ENCODE measurements around the gene GPATCH4. TPM values are rescaled to one million over a fixed set of nuclear protein-coding genes. Genes with fewer than 3 reads are reported as not detected.
"Not testable (repeated sequence)": the region's sequence is repeated elsewhere in the genome, so short reads cannot be mapped to it uniquely, and the experiment has no call there.

The GPATCH4 gene
- total RNA-seq, 1 experiment from 2014 or later, result 52.7 TPM

DNA sequence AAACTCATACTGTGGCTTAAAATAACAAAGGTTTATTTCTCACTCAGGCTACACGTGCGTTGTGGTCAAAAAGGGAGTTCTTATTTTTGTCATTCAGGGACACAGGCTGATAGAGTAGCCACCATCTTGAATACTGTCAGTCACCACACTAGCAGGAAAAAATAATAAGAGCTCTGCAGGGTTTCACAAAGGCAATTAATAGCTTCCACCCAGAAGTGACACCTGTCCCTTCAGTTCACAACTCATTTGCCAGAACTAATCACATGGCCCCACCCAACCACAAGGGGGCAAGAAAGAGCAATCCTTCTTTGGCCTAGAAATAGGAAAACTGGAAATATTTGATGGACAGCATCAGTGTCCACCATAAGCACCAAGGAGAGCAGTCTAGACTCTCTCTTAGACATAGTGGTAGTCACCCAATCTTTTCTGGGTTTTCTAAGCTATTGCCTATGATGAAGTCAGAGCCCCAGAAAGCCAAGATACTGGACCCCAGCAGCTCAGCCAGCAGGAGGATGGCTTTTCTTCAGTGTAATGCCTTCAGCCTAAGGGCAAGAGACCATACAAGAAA lies 26.1 kb upstream of the GPATCH4 start:
- peak; percentile 55 for DNase-seq (ENCODE audit: low read depth)

DNA sequence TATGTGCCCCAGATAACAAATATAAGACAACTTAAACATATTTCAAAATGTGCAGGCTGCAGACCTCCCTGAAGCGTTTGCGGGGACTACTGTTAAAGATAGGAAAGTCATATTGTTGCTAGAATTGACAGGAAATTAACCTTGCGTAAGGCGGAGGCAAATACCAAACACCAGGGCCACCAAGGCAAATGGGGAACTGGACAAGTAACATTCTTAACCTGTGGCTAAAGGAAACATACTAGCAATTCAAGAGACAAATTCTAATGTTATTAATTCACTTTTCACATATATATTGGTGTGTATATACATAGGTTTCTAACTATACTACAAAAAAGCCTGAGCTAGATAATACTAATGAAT lies 24.8 kb upstream of the GPATCH4 start:
- no peak for DNase-seq (ENCODE audit: low read depth)

DNA sequence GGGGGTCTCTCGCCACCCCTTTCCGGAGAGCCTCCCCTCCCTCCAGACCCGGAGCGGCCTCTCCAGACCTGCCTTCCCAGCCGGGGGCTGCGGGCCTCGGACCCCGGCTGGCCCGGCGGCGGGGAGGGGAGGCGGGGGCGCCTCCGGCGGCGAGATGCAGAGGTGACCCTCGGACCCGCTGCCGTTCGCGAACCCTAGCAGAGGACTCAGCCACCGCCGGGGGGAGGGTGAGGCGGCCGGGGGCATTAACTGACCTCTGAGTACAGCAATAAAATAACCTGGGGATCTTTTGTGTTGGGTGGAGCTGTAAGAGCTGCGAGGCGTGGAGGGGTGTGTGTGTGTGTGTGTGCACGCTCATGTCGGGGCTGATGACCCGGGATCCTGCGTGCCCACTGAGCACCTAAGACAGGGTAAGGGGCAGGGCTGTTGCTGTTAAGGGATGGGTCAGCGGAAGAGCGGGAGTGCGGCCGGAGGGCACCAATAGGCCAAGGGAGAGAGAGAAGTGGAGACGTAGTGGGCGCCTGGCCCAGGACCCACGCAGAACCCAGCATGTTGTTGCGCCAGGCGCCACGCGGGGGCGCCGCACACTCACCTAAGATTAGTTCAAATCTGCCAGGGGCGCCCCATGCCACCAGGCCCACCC lies 24.3 kb upstream of the GPATCH4 start:
- no peak for DNase-seq (ENCODE audit: low read depth)

DNA sequence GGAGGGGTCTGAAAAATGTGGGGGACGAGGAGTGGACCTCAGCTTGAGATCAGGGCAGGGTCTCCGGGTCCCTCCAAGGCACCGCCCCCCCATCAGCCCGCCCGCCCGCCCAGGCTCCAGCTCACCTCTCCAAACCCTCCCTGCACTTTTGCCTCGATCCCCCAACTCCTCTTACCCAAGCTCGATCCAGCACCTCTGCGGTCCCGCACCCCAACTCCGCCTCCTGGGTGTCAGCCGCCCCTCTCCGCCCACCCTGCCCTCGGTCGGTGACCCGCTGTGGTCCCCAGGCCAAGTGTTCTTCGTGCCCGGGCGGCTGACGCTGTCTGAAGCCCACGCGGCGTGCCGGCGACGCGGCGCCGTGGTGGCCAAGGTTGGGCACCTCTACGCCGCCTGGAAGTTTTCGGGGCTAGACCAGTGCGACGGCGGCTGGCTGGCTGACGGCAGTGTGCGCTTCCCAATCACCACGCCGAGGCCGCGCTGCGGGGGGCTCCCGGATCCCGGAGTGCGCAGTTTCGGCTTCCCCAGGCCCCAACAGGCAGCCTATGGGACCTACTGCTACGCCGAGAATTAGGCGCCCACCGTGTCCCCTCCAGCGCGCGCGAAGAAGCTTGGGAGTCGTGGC lies 23.6 kb upstream of the GPATCH4 start:
- no peak for DNase-seq (ENCODE audit: low read depth)

DNA sequence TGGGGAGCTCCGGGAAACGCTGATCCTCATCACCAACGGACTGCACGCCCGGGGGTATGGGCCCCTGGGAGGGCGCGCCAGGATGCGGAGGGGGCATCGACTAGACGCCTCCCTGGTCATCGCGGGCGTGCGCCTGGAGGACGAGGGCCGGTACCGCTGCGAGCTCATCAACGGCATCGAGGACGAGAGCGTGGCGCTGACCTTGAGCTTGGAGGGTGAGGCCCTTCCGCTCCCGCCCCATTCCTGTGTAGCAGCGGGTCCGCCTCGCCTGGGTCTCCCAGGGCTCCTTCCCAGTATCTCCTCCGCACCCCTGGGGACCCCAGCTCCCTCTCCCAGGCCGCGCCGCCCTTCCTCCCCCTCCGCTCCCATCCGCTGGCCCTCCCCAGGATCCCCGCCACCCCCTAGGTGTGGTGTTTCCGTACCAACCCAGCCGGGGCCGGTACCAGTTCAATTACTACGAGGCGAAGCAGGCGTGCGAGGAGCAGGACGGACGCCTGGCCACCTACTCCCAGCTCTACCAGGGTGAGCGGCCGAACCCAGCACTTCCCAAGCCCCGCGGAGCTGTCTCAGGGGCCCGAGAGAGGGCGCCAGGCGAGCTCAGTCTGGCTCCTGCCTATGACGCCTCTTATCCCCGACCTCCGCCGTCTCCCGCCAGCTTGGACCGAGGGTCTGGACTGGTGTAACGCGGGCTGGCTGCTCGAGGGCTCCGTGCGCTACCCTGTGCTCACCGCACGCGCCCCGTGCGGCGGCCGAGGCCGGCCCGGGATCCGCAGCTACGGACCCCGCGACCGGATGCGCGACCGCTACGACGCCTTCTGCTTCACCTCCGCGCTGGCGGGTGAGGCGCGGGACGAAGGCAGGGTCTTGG lies 22.9 kb upstream of the GPATCH4 start:
- peak; percentile 43 for DNase-seq (ENCODE audit: low read depth)

DNA sequence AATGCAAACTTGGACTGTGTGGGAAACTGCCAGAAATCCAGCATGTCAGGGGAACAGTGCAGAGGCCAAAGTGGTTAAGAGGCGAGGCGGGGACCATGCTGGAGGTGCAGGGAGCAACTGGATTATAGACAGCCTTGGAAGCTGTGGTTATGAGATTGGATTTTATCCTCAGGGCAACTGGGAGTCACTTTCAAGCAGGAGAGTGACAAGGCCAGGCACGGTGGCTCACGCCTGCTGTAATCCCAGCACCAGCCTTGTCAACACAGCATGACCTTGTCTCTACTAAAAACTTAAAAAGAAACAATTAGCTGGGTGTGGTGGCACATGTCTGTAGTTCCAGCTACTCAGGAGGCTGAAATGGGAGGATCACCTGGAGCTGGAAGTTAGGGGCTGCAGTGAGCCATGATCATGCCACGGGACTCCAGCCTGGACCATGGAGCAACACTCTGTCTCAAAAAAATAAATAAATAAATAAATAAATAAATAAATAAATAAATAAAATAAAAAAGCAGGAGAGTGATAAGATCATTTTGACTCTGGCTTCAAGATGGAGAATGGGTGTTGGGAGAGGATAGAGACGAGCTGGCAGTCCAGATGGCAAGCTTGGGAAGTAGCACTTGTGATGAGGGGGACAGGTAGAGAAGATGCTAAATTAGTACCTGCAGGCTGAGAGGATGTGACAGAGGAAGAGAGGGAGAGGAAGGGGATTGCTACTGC lies 21.5 kb upstream of the GPATCH4 start:
- no peak for DNase-seq (ENCODE audit: low read depth)

DNA sequence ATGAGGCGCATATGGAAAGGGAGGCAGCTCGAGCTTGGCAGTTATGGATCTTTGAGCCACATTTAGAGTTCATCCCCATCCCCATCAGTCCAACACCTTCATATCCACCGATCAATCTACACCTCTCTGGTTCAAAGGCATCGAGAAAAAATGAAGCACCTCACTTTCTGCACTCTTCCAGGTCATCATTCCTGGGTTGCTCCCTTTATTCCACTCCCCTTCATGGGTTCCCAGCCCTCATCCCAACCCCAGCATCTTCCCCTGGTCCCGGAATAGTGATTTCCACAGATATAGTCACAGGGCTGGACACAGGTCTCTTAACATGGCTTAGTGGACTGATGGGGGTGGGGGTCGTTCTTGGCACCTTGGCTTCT lies 18.3 kb upstream of the GPATCH4 start:
- no peak for DNase-seq (ENCODE audit: low read depth)

DNA sequence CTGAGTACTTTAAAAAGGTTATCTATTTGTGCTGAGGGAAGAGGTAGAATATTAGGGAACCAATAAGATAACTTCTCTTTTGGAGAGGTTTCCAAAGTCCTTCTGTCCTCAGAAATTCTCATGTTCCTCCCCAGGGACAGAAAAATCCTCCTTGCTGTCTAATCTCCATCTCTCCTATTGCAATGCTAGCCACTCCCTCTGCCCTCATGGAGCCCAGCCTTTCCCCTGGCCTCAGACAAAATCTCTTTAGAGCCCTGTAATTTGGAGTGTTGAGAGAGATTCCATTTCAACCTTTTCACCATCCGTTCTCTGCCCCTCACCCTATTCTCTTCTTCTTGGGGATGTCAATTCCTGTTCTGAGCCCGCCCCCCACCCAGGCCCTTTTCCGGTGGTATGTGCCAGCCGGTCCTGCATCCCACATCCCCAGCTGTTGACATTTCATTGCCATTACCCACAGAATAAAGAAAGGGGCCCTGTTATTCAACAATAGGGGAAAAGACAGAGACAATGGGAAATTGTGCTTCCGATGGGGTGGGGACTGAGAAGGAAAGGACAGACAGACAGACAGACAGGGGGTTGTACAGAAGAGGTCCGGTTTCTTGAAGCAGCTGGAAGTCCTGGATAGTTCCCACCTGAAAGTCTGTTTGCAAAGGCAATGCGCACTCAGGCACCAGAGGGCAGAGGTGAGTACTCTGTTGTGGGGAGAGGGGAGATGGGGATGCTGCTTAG lies 17.7 kb upstream of the GPATCH4 start, which contains the start of gene HAPLN2:
Gene HAPLN2 (plus strand): TSS at position 563 of the 729 bp plus-strand sequence. CDS start 4,076 bp downstream, outside the sequence.
- DNase-seq (ENCODE audit: low read depth), result no peak

DNA sequence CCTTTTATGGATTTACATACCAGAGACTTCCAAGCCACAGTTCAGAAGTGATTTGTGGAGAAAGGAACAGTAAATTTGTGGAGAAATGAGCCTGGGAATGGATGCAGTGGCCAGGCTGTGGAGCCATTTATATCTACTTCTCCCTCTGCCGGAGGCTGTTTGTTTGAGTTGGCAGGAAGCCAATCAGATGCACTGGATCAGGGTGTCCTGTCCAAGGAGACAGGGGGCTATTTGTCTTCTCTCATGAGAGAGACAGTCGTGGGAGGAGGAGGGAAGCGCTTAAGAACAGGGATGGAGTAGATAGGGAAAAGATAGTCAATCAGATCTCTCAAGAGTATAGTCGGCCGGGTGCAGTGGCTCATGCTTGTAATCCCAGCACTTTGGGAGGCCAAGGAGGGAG lies 15.2 kb upstream of the GPATCH4 start:
- DNase-seq (ENCODE audit: low read depth), result no peak

DNA sequence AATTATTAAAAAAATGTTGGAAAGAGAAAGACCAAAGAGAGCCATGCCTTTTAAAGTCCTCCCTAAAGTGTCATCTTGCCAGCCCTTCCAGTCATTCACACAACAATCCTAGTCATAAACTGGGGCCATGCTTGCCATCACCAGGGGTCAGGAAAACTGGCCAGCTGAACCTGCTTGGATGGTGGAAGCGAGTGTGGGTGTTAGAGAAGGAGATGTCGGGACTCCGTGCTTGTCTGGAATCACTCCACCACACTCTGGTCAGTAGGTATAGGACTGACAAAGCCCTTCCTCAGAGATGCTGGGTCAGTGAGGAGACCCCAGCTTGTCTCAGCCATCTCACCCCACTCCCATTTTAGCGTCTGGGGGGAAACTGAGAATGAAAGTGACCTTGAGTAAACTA lies 14.7 kb upstream of the GPATCH4 start:
- no peak for DNase-seq (ENCODE audit: low read depth)

DNA sequence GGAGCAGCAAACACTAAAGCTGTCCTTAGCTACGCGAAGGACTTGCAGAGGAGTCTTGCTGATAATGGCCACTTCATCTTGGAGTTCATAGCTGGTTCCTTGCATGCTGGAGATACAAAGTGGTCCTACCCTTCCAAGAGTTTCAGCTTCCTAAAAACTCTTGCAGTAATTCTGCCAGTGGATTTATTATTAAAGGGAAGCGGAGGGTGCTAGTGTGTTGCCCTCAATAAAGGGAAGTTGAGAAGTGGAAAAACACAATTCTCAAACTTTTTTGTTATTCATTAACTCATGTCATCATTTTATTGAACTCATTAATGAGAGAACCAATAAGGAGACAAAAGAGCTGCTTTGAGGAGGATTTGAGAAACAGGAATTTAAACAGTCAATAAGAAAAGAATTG lies 11.4 kb upstream of the GPATCH4 start:
- no peak for DNase-seq (ENCODE audit: low read depth)

DNA sequence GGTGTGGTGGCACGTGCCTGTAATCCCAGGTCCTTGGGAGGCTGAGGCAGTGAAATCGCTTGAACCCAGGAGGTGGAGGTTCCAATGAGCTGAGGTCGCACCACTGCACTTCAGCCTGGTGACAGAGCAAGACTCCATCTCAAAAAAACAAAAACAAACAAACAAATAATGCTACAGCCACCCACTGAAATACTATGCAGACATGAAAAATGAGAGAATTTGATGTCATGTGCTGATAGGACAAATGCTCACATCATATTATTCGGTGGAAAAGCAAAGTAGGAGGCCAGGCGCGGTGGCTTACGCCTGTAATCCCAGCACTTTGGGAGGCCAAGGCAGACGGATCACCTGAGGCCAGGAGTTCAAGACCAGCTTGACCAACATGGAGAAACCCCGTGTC lies 8.8 kb upstream of the GPATCH4 start:
- DNase-seq (ENCODE audit: low read depth), result not testable (repeated sequence)

DNA sequence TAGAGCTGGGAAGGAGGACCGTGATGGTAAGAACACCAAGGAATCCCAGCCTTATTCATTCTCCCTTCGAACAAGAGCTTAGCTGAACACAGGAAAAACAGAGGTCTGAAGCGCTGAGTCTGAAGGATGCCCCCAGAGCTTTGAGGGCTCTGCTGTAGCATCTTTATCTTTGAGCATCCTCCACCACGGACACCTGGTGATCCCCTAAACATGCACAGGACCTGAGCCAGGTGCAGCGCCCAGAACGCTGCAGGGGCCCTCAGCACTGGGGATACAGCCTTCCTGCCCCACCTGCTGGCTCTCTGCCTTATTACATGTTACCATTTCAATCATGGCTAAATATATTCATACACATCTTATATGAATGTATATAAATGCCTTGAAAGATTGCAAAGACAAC lies 7.7 kb upstream of the GPATCH4 start:
- no peak for DNase-seq (ENCODE audit: low read depth)

DNA sequence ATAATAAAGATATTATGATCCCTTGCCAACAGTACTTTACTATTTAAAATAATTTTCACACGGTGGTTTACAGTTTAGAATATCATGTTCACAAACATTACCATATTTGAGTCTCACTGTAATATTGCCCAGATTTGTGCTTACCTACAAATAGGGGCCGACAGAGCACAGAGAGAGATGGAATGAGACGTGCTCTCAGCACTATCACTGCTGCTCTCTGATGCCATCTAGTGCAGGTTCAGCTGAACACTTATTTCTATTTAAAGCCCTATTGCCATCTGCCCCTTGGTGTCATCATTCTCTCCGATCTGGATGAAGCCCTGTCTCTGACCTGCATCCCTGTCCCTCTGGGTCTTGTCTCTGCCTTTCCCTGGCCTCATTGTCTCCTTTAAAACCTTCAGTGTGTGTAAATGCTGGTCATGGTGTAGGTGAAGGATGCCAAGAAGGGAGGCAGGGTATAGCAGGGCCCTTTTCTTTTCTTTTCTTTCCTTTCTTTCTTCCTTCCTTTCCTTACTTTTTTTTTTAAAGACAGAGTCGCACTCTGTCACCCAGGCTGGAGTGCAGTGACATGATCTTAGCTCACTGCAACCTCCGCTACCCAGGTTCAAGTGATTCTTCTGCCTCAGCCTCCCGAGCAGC lies 6.9 kb upstream of the GPATCH4 start:
- DNase-seq (ENCODE audit: low read depth), result peak; percentile 68

DNA sequence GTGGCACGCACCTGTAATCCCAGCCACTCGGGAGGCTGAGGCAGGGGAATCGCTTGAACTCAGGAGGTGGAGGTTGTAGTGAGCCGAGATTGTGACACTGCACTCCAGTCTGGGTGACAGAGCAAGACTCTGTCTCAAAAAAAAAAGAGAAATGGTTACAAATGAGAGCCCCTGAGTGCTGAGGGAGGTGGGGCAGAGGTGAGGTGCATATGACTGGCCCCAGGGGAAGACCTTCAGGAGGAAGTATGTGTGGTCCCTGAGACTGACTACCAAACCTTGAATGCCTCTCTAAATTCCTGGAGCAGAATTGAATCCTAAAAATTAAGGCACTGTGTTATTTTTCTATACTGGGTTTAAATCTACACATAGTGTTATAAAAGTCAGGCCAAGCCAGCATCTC lies 6.1 kb upstream of the GPATCH4 start:
- not testable (repeated sequence) for DNase-seq (ENCODE audit: low read depth)

DNA sequence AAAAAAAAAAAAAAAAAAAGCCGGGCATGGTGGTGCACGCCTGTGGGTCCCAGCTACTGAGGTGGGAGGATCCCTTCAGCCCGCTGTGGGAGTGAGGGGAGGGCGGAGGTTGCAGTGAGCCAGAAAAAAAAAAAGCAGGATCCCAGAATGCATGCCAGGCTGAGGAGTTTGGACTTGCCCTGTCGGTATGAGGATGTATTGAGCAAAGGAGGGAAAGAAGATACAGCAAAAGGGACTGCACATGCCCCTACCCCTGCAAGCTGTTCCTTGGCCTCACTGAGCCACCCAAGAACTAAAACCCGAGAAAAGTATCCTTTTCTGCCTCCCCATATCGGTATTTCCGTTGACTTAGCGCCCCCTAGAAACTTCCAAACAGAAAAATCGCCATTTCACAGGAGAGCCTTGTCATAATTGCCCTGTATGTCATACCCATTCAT lies 1.3 kb upstream of the GPATCH4 start:
- no peak for DNase-seq (ENCODE audit: low read depth)

DNA sequence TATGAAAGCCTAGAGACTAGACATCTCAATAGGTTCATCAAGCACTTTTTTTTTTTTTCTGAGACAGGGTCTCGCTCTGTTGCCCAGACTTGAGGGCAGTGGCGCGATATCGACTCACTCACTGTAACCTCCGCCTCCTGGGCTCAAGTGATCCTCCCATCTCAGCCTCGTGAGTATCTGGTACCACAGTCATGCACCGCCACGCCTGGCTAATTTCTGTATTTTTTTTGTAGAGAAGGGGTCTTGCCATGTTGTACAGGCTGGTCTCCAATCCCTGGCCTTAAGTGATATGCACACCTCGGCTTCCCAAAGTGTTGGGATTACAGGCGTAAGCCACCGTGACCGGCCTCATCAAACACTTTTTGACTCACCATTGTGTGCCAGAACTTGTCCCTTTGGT lies 613 bp upstream of the GPATCH4 start:
- DNase-seq (ENCODE audit: low read depth), result no peak

DNA sequence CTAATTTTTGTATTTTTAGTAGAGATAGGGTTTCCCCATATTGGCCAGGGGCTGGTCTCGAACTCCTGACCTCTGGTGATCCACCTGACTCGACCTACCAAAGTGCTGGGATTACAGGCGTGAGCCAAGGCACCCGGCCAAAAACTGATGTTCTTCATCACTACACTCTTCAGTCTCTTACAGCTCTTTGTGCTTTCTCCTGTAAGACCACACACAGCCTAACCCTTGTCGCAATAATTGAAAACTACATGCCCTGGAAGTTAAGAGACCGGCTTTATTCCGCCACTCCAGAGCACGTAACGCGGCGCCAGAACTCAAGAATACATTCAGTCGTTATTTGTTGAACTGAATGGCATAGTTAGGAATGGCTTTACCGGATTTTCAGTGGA lies 552 bp downstream of the GPATCH4 start:
- DNase-seq (ENCODE audit: low read depth), result no peak

DNA sequence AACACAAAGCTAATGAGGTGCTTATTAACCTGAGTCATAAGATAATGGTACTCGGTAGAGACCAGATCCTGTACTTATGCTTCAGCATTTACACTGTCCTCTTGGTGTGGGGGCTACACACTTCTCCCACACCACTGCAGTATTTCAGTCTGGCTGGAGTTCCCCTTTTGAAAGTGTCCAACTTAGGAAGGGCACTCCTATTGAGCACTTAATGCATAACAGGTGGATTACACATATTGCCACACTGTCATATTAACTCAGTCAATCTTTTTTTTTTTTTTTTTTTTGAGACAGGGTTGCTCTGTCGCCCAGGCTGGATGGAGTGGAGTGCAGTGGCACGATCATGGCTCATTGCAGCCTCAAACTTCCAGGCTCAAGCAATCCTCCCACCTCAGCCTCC lies 1.5 kb downstream of the GPATCH4 start:
- DNase-seq (ENCODE audit: low read depth), result peak; percentile 46

DNA sequence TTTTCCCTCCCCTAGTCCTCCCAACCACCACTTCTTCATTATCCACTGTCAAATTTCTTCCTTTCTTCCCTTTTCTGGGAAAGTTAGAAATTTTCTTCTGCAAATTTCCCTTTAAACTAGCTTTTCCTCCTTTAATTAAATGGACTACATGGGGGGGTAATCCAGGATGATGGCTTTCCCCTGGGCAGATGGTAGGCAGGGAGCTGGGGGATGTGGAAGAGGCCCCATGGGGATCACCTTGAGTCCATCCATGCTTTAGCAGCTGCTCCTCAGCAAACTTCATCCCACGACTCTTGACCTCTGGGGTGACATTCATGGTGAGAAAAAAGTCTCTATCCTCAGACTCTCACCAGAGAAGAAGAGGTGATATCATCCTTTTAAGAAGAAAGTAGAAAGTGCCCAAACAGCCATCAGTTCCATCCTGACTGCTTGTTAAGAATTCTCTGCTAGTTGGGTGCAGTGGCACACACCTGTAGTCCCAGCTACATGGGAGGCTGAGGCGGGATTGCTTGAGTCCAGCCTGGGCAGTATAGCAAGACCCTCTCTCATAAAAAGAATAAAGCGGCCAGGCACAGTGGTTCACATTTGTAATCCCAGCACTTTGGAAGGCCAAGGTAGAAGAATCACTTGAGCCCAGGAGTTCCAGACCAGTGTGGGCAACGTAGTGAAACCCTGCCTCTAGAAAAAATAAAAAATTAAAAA lies 2.4 kb downstream of the GPATCH4 start:
- no peak for DNase-seq (ENCODE audit: low read depth)

Measured in HT1080 (cell line).